Calu3 (cell line): ENCODE results near the gene TENM3. TPM values are rescaled to one million over a fixed set of nuclear protein-coding genes. Genes with fewer than 3 reads are reported as not detected.

Experiments
- BruUV-seq: library from RNA; stranded (reverse); fragments of 400-500 nt; replicated peaks from 2 replicates; lab custom pipeline; 2021; lab: Mats Ljungman, UMichigan
- CTCF ChIA-PET: fragments of 300-600 bp; sonication (Branson Sonifier 250); formaldehyde crosslinking; loops from one replicate; lab custom pipeline; 2022; ENCODE audit warnings: antibody characterized with exemption; lab: Charles Lee
- DNase-seq: peaks from one replicate; pipeline ENCODE4 v3.0.0; 2022
- H3K27ac Mint-ChIP-seq: one replicate; pipeline ENCODE4 v1.8.0; 2022; ENCODE audit warnings: mixed read lengths; ENCODE audit not compliant: unreplicated experiment
- H3K27me3 Mint-ChIP-seq: one replicate; pipeline ENCODE4 v1.8.0; 2022; ENCODE audit warnings: mixed read lengths; ENCODE audit not compliant: unreplicated experiment
- H3K36me3 Mint-ChIP-seq: one replicate; pipeline ENCODE4 v1.8.0; 2022; ENCODE audit warnings: mild to moderate bottlenecking, moderate library complexity, mixed read lengths; ENCODE audit not compliant: insufficient read depth, unreplicated experiment
- H3K4me1 Mint-ChIP-seq: one replicate; pipeline ENCODE4 v1.8.0; 2022; ENCODE audit warnings: mild to moderate bottlenecking, low read depth, mixed read lengths; ENCODE audit not compliant: unreplicated experiment
- H3K4me3 Mint-ChIP-seq: one replicate; pipeline ENCODE4 v1.8.0; 2022; ENCODE audit warnings: mild to moderate bottlenecking, low read depth, moderate library complexity, mixed read lengths; ENCODE audit not compliant: unreplicated experiment
- H3K9me3 Mint-ChIP-seq: one replicate; pipeline ENCODE4 v1.8.0; 2022; ENCODE audit warnings: low read depth, mixed read lengths; ENCODE audit not compliant: unreplicated experiment
- CTCF ChIP-seq: fragments of 200-600 bp; IDR thresholded peaks from one replicate; pipeline ENCODE4 v1.8.0; 2022; ENCODE audit warnings: antibody characterized with exemption; ENCODE audit not compliant: unreplicated experiment
- intact Hi-C: fragments of 100-400 bp; cut with micrococcal nuclease; formaldehyde crosslinking; loops from one replicate; pipeline ENCODE4 v1.10.0; 2022; ENCODE audit not compliant: unreplicated experiment
- total RNA-seq: library from RNA; stranded (reverse); gene quantifications from 2 replicates; pipeline ENCODE4 v1.2.3, GENCODE V29; 2022

TENM3 gene
- total RNA-seq, 1 experiment from 2014 or later, result 5.9 TPM

GRCh38 chr4:182507805-182508204 lies 264.6 kb downstream of the TENM3 start:
- H3K4me1 Mint-ChIP-seq, result no peaks in the 10 kb centered on the region
- no peak overlapping the region for H3K4me3 Mint-ChIP-seq
- no peaks in the 10 kb centered on the region for H3K27me3 Mint-ChIP-seq
- no peaks in the 10 kb centered on the region for H3K9me3 Mint-ChIP-seq
- BruUV-seq, result no TSS peak
- intact Hi-C loops, result no loop called here
- no peak for DNase-seq
- H3K36me3 Mint-ChIP-seq, result no peaks in the 10 kb centered on the region
- TF ChIP-seq CTCF, result no peak
- CTCF ChIA-PET, result no interaction called here
- no peak overlapping the region for H3K27ac Mint-ChIP-seq

GRCh38 chr4:182510836-182511235 lies 267.6 kb downstream of the TENM3 start:
- H3K4me3 Mint-ChIP-seq, result no peak overlapping the region
- no peak overlapping the region for H3K27ac Mint-ChIP-seq
- DNase-seq, result no peak

GRCh38 chr4:182513587-182514291 lies 270.5 kb downstream of the TENM3 start:
- no peak overlapping the region for H3K4me3 Mint-ChIP-seq
- H3K27me3 Mint-ChIP-seq, result no peaks in the 10 kb centered on the region
- BruUV-seq, result no TSS peak
- no peak for TF ChIP-seq CTCF
- CTCF ChIA-PET, result no interaction called here
- H3K4me1 Mint-ChIP-seq, result no peaks in the 10 kb centered on the region
- no peak overlapping the region for H3K27ac Mint-ChIP-seq
- intact Hi-C loops, result no loop called here
- no peaks in the 10 kb centered on the region for H3K36me3 Mint-ChIP-seq
- no peaks in the 10 kb centered on the region for H3K9me3 Mint-ChIP-seq
- DNase-seq, result no peak

More at GRCh38 chr4:182510836-182511235, 267.6 kb downstream of the TENM3 start:
- CTCF ChIA-PET, result no interaction called here
- Mint-ChIP-seq H3K36me3 (no peaks in the 10 kb centered on the region), H3K9me3 (no peaks in the 10 kb centered on the region), H3K27me3 (no peaks in the 10 kb centered on the region), H3K4me1 (no peaks in the 10 kb centered on the region)
- intact Hi-C loops, result no loop called here
- no peak for TF ChIP-seq CTCF
- no TSS peak for BruUV-seq

GRCh38 chr4:182518421-182518820 lies 275.2 kb downstream of the TENM3 start:
- Mint-ChIP-seq H3K27me3 (no peaks in the 10 kb centered on the region), H3K27ac (no peak overlapping the region), H3K4me3 (no peak overlapping the region), H3K4me1 (no peaks in the 10 kb centered on the region), H3K9me3 (no peaks in the 10 kb centered on the region), H3K36me3 (no peaks in the 10 kb centered on the region)
- DNase-seq, result no peak
- CTCF ChIA-PET, result no interaction called here
- no peak for TF ChIP-seq CTCF
- BruUV-seq, result no TSS peak
- intact Hi-C loops, result no loop called here
